ENCODE data around the gene SBDS.
"Not testable (repeated sequence)": the region's sequence is repeated elsewhere in the genome, so short reads cannot be mapped to it uniquely, and the experiment has no call there.

DNA sequence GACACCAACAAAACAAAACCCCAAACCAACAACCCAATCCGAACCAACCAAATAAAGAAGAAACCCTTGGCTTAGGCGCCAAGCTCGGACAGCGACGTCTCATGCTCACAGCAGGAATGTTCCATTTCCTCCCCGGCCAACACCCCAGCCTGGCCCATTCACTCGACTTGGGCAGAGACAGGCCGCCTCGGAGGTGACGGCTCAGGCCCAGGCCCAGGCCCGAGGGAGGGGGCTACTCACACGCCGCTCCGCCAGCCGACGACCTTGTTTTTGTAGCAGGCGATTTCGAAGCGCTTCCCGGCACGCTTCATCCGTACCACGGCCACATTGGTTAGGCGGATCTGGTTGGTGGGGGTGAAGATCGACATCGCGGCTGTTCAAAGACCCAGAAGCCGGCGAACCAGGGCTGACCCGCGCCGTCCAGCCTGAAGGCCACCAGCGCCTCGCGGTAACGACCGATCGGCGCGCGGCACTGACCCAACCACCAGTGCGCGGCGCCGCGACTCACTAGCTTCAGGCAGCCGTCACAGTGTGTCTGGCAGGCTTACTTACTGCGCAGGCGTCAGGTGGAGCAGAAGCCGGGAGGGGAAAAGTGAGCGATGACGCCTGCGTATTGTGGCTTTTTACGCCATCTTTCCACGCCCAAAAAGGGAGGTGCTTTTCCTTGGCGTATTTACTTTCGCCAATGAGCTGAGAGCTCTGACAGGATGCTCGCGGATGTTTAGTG is at the start of gene SBDS:
- TF ChIP-seq, protein P1, sequence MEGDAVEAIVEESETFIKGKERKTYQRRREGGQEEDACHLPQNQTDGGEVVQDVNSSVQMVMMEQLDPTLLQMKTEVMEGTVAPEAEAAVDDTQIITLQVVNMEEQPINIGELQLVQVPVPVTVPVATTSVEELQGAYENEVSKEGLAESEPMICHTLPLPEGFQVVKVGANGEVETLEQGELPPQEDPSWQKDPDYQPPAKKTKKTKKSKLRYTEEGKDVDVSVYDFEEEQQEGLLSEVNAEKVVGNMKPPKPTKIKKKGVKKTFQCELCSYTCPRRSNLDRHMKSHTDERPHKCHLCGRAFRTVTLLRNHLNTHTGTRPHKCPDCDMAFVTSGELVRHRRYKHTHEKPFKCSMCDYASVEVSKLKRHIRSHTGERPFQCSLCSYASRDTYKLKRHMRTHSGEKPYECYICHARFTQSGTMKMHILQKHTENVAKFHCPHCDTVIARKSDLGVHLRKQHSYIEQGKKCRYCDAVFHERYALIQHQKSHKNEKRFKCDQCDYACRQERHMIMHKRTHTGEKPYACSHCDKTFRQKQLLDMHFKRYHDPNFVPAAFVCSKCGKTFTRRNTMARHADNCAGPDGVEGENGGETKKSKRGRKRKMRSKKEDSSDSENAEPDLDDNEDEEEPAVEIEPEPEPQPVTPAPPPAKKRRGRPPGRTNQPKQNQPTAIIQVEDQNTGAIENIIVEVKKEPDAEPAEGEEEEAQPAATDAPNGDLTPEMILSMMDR (IDR thresholded peaks at IDR 0.05): peak; percentile 4
- not testable (repeated sequence) for TF ChIP-seq EZH2 (IDR thresholded peaks at IDR 0.05; ENCODE audit: borderline replicate concordance, insufficient read depth, low read depth, low read length, poor library complexity, severe bottlenecking)
